Activated CD8-positive, alpha-beta memory T cell treated with anti-CD3 and anti-CD28 coated beads, Interleukin-2, amount 50 U/mL, for 4 hours (primary cell): ENCODE data around the gene GPR68.
"Not testable (repeated sequence)": the region's sequence is repeated elsewhere in the genome, so short reads cannot be mapped to it uniquely, and the experiment has no call there.

Experiments used
- DNase-seq: peaks from one replicate; pipeline ENCODE4 v3.0.0-alpha.2; 2020

Gene GPR68

DNA sequence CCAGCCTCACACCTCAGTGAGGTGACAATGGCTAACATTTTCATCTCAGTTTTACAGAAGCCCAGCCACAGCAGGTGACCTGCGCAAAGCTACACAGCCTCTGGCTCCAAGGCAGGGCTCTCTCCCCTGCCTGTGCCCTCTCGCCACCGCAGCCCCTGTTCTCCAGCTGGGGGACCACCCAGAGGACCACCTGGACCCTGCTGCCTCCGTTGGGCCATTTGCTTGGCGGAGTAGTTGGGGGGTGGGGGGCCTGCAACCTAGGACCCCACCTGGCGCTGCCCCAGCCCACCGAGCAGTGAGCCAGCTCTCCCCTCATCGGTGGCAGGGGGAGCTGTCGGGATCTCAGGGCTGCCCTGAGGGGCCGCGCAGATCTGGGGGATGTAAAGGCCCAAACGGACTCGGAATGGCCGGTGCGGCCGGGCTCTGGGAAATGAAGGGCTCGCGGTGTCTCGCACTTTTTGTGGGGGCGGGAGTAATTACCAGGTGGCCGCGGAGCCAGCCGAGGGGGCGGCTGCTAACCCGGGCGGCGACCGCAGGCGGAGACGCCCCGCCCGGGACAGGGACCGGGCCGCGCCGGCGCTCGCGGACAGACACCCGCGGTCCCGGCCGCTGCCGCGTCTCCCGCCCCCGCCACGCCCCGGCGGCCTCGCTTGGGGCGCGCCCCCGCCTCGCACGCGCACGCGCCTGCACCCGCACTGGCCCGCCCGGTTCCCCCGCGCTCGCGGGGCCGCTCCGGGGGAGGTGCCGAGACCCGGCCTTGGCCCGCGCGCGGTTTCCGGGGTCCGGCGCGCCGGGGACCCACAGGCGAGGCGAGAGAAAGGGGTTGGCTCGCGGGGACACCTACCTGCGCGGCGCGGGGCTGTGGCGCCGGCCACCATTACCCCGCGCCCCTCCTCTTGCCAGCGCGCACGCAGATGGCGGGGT lies 8.6 kb upstream of the GPR68 start:
- DNase-seq: peak; percentile 60

DNA sequence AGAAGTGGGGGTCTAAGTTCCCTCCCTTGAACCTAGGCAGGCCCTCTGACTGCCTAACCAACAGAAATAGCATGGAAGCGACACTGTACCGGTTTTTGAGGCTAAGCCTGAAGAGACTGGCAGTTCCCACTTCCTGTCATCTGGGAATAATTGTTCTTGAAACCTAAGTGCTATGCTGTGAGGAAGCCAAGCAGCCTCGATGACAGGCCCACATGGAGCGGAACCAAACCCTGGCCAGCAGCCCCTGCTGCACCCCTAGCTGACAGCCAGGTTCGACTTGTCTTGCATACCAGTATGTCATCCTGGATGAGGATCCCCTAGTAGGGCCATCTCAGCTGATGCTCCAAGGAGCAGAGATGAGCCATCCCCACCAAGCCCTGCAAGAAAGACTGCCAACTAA lies 6.4 kb upstream of the GPR68 start:
- no peak for DNase-seq

DNA sequence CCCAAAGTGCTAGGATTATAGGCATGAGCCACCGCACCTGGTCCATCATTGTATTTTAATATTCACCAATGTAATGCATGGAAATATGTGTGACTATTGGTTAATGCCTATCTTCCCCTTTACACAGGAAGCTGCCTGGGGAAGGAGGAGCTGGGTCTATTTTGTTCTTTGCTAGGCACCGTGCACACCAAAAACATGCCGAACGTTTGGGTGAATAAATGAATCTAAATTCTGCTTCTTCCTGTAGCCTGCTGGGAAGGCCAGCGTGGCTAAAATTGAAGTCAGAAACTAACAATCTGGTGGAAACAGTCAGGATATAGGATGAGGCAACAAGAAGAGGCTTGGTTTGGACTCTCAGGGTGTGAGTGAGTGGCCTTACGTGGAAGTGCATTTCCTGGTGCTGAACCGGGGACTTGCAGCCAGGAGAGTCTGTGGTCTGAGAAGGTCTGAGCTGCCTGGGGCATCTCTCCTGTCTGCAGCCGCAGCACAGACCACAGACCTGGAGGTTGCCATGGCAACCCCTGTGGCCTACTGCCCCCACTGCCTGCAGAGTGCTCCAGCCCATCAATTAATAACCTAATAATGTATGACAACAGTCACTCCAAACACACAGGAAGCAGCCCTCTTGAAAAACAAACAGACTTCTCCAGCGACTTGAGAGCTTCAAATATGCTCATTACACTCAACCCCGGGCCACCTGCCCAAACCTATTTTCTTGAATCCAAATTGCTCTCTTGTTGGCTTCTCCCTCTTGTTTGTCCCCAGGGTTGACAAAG lies 5.5 kb upstream of the GPR68 start:
- DNase-seq: no peak

DNA sequence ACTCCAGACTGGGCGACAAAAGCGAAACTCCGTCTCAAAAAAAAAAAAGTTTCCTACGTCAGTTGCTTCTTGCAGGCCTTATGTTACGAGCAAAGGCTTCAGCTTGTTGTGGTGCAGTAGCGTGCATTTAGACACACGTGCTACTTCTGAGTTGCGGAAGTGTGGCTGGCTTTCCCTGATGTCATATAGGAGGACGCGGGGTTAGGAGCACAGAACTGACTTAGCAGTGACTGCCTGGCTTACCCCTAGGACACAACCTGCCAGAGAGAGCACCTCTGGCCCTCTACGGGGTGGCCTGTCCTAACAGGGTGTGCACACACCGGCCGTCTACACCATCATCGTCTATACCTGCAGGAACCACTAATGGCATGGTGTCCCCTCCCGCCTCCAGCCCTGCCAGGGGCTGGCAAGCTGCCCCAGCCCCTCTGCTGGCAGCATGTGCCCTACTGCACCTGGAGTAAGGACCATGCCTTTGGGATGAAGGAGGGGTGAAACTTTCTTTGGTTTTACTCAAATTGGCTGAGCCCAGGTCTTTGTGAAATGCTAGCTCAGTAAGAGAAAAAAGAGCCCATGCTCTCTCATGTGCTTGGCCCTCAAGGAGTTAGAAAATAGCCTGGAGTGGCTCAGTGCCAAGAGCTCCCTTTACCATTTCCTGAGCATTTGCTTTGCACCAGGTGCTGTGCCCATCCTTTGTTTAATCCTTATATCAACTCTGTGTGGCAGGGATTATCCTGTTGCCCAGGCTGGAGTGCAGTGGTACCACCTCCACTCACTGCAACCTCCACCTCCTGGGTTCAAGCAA lies 1.7 kb upstream of the GPR68 start:
- peak; percentile 60 for DNase-seq

DNA sequence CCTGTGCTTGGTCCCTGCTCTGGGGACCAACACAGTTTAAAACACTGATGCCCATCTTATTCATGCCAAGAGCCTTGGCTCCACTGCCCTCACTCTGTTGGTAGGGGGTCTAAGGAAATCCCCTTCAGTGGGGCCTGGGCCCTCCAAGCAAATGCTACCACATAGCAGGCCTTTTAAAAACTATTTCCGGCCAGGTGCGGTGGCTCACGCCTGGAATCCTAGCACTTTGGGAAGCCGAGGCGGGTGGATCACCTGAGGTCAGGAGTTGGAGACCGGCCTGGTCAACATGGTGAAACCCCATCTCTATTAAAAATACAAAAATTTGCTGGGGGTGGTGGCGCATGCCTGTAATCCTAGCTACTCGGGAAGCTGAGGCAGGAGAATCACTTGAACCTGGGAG lies 1.1 kb upstream of the GPR68 start:
- DNase-seq: not testable (repeated sequence)

DNA sequence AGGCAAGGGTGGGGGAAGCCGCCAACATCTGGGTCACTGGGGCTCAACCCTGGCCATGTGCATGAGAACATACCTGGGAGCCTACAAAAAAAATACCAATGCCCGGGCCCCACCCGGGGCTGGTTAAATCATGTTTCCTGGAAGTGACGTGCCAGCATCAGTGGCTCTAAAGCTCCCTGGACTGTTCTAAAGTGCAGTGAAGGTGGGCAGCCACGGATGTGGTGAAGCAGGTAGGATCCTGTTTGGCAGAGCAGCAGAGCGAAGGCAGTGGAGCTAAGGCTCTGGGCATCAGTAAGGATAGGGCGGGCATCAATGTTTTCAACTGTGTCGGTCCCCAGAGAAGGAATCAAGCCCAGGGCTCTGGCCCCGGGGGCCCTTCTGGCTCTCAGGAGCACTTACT lies 525 bp upstream of the GPR68 start:
- peak; percentile 61 for DNase-seq

DNA sequence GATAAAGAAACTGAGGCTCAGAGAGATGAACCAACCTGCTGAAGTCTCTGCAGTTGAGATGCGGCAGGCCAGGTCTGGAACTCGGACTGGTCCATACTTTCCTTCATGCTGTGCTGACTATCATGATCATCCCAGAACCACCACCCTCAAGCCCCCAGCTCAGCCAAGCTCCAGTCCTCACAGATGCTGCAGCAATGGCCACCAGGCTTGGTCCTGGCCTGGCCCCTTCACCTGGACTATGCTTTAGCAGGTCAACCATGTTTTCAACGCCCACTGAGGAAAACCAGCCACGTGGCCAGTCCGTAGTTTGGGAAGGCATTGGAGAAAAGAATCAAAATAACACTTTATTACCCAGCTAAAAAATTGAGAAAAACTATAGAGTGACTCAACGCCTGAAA lies 1.4 kb downstream of the GPR68 start:
- DNase-seq: no peak

DNA sequence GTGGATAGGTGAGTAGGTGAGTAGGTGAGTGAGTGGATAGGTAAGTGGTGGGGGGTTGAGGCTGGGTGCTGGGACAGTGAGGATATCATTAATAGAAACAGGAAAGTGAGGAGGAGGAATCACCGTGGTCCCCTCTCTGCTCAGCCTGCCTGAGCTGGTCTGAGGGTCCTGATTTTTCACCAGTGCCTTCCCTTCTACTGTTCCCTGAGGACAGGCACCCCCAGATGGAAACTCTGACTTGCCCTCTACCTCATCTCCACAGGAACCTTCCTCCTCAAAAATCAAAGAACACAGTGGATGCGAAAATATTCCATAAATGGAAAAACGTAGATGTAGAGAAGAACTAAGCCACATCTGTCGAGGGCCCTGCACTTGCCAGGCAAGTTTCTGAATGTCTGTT lies 1.9 kb downstream of the GPR68 start:
- DNase-seq: no peak

DNA sequence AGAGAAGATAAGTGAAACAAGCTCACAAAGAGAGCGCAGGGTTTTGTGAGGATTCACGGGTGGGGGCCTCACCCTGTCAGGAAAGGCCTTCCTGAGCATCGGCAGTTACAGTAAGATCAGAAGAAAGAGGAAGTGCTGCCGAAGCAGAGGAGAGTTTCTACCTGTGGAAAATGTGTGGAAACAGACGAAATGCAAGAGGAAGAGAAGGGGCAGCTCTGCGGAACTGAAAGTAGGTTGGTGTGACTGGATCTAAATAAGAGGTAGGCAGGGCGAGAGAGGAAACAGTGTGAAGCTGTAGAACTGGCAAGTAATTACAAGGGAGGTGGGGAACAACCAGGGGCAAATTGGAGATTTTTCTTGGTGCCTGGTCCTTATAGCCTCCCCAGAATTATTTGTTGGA lies 2.6 kb downstream of the GPR68 start:
- DNase-seq: no peak

DNA sequence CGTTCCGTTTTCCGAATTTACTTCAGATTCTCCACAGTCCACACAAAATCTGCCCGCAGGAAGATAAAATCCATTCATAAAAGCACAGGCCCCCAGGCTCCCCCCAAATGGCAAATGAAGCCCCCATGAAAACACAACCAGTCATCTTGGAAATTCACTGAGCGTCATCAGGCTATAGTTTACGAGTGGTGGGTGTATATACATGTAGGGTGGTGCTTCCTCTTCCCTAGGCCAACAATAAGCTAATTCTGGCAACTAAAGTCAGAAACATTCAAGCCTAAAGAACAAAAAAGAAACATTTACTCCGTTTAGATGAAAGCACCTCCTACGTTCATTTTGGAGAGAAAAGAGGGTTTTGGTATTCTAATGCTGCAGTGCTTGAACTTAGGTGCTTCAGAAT lies 5.8 kb downstream of the GPR68 start:
- no peak for DNase-seq

DNA sequence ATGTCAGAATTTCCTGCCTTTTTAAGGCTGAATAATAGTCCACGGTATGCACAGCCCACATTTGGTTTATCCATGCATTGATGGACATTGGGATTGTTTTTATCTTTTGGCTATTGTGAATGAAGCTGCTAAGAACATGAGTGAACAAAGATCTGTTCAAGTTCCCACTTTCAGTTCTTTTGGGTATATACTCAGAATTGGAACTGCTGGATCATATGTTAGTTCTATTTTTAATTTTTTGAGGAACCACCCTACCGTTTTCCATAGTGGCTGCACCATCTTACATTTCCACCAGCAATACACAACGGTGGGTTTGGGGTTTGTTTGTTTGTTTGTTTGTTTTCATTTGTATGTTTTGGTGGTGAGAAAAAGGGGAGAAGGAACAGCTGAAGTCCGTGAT lies 6.4 kb downstream of the GPR68 start:
- no peak for DNase-seq

DNA sequence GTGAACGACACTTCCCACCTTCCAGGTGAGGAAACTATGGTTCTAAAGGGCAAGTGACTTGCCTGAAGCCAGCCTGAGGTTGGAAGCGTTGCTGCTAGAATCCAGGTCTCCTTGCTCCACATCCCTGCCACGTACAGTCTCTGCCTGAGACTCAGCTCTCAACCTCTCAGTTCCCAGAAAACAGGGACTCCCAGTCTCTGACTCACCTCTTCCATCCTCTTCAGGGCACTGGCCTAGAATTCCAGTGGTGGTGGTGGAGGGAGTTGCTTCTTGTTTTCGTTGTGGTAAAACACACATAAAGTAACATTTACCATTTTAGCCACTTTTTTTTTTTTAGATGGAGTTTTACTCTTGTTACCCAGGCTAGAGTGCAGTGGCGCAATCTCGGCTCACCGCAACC lies 7.3 kb downstream of the GPR68 start:
- DNase-seq: no peak

DNA sequence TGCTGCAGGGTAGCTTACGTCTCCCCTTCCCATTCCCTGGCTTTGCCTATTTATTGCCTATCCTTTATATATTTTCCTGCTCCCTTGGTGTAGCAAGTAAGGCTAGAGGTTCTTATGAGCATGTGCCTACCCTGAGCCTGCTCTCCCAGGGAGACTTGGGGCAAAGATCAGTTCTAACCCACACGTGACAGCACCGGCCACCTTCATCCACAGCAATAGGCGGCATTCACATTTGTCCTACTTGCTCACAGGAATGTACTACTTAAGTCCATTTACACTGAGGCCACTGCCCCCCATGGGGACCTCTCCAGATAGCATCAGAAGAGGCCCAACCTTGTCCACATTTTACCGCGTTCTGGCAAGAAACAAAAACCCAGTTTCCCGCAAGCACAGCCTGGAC lies 8.7 kb downstream of the GPR68 start:
- no peak for DNase-seq

DNA sequence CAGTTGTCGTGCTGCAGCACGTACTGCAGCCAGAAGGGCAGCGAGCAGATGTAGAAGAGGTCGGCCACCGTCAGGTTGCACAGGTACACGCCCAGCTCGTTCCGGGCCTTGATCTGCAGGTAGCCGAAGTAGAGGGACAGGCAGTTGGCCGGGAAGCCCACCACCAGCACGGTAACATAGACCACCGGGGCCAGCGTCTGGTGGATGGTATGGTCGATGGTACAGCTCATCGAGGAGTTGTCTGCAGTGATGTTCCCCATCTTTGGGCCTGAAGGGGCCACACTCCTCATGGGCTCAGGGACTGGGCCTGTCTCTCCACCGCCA lies 9.8 kb downstream of the GPR68 start:
- DNase-seq: no peak

DNA sequence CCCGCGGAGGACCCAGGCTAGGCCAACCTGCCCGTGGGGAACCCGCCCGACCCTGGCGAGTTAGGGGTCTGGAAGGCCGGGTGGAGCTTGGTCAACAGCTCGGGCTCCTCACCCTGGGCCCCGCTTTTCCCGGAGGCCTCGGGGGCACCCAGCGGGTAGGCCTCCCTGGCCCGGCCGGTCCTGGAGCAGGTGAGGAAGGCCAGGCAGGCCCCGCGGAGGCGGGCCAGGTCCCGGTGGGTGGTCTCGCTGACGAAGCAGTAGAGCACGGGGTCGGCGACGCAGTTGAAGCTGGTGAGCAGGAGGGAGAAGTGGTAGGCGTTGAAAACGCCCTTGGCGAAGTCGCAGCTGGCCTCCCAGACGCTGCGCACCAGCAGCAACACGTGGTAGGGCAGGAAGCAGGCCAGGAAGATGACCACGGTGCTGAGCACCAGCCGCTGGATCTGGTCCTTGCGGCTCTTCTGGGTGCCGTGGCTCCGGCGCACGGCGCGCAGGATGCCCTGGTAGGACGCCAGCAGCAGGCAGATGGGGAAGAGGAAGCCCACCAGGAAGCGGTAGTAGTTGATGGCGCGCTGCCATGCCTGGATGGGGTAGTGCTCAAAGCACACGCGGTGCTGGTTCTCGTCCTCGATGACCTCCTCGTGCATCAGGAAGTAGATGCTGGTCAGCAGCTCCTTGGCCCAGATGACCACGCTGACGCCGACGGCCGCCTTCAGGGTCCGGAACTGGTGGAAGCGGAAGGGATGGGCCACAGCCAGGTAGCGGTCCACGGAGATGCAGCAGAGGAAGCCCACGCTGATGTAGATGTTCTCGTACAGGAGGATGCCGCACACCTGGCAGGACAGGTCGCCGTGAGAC lies 10.3 kb downstream of the GPR68 start:
- DNase-seq: no peak

DNA sequence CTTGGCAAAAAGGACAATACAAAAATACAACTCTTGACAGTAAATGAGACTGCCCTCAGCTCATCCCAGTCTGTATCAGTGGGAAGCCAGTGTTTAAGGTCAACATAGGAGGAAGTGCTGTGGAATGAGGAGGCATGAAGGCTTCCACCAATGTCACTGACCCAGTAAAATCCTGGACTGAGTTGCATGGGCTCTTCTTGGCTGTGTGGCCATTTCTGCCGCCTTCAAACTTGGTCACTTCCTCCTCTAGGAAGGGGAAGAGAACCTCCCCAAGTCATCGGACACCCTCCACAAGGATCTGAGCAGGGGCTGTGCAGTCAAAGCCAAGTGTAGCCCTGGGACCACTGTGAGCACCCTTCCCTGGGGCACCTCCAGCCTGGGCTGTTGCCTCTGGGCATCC lies 11.9 kb downstream of the GPR68 start:
- no peak for DNase-seq

DNA sequence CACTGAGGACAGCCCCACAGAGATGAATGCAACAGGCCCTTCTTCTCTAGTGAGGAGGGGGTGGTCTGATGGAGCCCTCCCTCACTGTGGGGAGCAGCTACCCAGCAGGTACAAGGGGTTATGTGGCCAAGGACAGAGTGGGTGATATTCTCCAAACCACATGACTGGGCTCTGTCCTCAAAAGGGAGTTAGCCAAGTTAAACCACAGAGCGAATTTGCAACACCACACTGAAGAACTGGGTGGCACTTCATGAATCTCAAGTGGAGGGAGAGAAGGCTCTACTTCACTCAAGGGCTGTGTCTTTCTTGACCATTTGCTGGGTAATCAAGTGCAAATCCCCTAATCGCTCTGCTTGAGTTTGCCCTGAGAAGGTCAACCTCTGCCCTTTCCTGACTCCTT lies 12.5 kb downstream of the GPR68 start:
- no peak for DNase-seq

DNA sequence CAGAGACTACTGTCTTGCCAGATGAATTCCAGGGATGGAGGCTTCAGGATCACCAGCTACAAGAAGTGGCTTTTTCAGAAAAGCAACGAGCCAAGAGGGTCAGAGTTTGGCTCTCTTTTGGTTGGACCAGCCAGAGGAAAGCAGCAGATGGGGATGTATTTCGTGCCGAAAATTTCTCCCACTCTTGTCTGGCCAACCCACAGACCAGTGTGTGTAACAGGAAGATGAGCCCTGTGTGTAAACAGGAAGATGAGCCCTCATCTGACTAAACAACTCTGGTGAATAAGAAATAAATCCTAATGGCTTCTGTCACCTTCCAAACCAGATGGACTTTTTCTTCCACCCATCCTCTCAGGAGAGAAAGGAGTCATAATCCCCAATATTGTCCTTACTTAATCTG lies 13.1 kb downstream of the GPR68 start:
- no peak for DNase-seq

DNA sequence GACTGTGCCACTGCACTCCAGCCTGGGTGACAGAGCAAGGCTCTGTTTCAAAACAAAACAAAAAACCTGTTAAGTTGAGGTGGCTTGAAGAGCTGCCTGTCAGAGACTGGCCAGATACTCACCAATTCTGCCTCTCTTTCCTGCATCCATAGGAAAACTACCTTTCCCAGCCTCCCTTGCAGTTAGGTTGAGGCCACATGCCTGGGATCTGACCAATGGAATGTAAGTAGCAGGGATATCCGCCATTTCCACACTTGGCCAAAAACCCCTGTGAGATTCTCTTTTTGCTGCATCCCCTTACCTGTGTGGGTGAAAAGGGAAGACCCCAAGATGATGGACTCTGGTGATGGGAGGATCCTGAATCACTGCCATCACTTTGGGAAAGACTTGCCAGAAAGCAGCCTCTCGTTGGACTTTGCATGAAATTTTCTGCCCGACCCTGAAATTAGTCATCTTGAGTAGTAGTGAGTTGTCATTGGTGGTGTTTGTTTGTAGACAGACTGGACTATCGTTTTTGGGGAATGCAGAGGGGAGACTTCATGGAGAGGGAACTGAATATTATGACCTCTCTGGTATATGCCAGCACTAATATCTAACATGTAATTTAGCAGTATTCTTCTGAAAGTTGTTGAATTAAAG lies 14.0 kb downstream of the GPR68 start:
- no peak for DNase-seq

DNA sequence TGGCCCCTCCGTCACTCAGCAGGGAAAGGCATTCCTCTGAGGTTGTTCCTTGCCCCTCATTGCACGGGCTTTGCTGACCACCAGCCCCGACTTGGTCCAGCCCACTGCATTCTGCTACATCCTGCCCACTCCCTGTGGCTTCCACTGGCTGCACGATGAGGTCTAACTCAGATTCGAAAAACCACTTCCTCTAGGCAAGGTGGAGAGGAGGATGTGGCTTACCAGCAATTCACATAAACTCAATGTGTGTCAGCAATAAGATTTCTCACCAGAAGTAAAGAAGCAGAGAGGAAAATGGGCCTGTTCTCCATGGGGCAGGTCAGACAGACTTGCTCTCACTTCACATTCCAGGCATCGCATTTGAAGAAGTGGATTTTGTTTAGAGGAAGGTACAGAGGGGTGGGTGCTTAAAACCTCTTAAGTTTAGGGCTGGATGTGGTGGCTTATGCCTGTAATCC lies 14.7 kb downstream of the GPR68 start:
- peak; percentile 50 for DNase-seq

DNA sequence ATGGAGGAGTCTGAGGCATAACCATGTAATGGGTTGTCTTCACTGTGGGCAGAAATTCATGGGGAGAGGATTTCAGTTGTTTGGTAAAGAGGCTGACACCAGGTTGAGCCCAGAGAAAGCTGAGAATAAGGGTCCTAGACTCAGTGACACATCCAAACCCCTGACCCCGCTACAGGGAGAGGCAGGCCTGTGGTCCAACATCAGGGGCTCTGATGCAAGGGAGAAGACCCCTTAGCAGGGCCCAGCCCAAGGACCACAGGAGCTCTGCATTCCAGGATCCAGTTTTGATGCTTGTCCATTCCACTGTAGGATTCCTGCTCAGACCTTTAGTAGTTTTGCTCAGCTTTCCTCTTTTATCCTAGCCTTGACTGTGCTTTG lies 15.5 kb downstream of the GPR68 start:
- no peak for DNase-seq
